HepG2 (cell line): ENCODE results near the gene TNPO3. TPM values are rescaled to one million over a fixed set of nuclear protein-coding genes. Genes with fewer than 3 reads are reported as not detected.
A peak's percentile ranks its signal among the peaks of the same experiment; 100 is the strongest.

ENCODE experiments used
- AHR ChIP-seq: IDR thresholded peaks from 2 replicates; pipeline ENCODE4 v1.6.1; 2018; ENCODE audit warnings: missing genetic modification reagents, missing compliant biosample characterization
- DZIP1 ChIP-seq: sonication (generic); formaldehyde crosslinking; IDR thresholded peaks from 2 replicates; pipeline ENCODE4 v1.5.0; 2020; ENCODE audit warnings: mild to moderate bottlenecking, missing genetic modification reagents
- EZH2 ChIP-seq: conservative IDR thresholded peaks from 2 replicates; pipeline ENCODE4 v1.6.1; 2012; ENCODE audit warnings: mild to moderate bottlenecking, low read depth, low read length, moderate library complexity
- FOSL2 ChIP-seq: sonication (generic); formaldehyde crosslinking; IDR thresholded peaks from 2 replicates; pipeline ENCODE4 v1.4.0; 2020; ENCODE audit warnings: missing genetic modification reagents
- FOXP1 ChIP-seq, 2 experiments: fragments of 450-650 bp in 1 of 2; IDR thresholded peaks; 2 replicates each; pipeline ENCODE4 v1.6.1; 2017 to 2018; ENCODE audit warnings: antibody characterized with exemption in 1 of 2
- HES4 ChIP-seq: sonication (generic); formaldehyde crosslinking; IDR thresholded peaks from 2 replicates; pipeline ENCODE4 v1.9.0; 2021; ENCODE audit warnings: mild to moderate bottlenecking, missing genetic modification reagents, borderline replicate concordance
- JDP2 ChIP-seq: sonication (generic); formaldehyde crosslinking; IDR thresholded peaks from 2 replicates; pipeline ENCODE4 v1.8.1; 2022; ENCODE audit warnings: missing genetic modification reagents, borderline replicate concordance
- POLR2G ChIP-seq: fragments of 200-400 bp; formaldehyde crosslinking; IDR thresholded peaks from 2 replicates; pipeline ENCODE4 v1.6.1; 2018; ENCODE audit warnings: mild to moderate bottlenecking, low read depth, low read length, moderate library complexity
- RFX3 ChIP-seq: IDR thresholded peaks from 2 replicates; pipeline ENCODE4 v1.6.1; 2016; ENCODE audit warnings: missing biosample characterization, missing genetic modification reagents
- RFX5 ChIP-seq: IDR thresholded peaks from 2 replicates; pipeline ENCODE4 v1.6.1; 2011; ENCODE audit warnings: low read depth, low read length, improper control_type of control experiment
- SNAI1 ChIP-seq: sonication (generic); formaldehyde crosslinking; IDR thresholded peaks from 2 replicates; pipeline ENCODE4 v1.5.0; 2020; ENCODE audit warnings: mild to moderate bottlenecking, missing genetic modification reagents, borderline replicate concordance
- YEATS2 ChIP-seq: sonication (generic); formaldehyde crosslinking; IDR thresholded peaks from 2 replicates; pipeline ENCODE4 v1.4.0; 2020; ENCODE audit warnings: missing genetic modification reagents, borderline replicate concordance
- ZBTB39 ChIP-seq: sonication (generic); formaldehyde crosslinking; IDR thresholded peaks from 2 replicates; pipeline ENCODE4 v1.5.0; 2020; ENCODE audit warnings: missing genetic modification reagents
- ZC3H13 ChIP-seq: sonication (generic); formaldehyde crosslinking; IDR thresholded peaks from 2 replicates; pipeline ENCODE4 v1.8.1; 2023; ENCODE audit warnings: mild to moderate bottlenecking, missing genetic modification reagents, moderate library complexity
- ZFP62 ChIP-seq: sonication (generic); formaldehyde crosslinking; IDR thresholded peaks from 2 replicates; pipeline ENCODE4 v1.4.0; 2020; ENCODE audit warnings: missing genetic modification reagents
- ZFP82 ChIP-seq: sonication (generic); formaldehyde crosslinking; IDR thresholded peaks from 2 replicates; pipeline ENCODE4 v1.5.1; 2020; ENCODE audit warnings: mild to moderate bottlenecking, missing genetic modification reagents, borderline replicate concordance
- ZNF572 ChIP-seq: sonication (generic); formaldehyde crosslinking; IDR thresholded peaks from 2 replicates; pipeline ENCODE4 v1.5.1; 2020; ENCODE audit warnings: mild to moderate bottlenecking, missing genetic modification reagents
- ZNF770 ChIP-seq: sonication (generic); formaldehyde crosslinking; IDR thresholded peaks from 2 replicates; pipeline ENCODE4 v1.5.0; 2020; ENCODE audit warnings: mild to moderate bottlenecking, missing genetic modification reagents
- polyA plus RNA-seq, 8 experiments: library from polyadenylated mRNA; depleted of rRNA in 3 of 8; stranded (reverse) in 7 of 8; unstranded in 1 of 8; fragments of >200 nt; fragmentation: Illumina TruSeq in 4 of 8; extraction: Trizol in 4 of 8; gene quantifications; 2 replicates each; pipeline versions ENCODE4 v1.2.1 to v1.2.3, GENCODE V29; 2011 to 2016; ENCODE audit warnings: low read depth in 4 of 8, missing spikeins in 1 of 8, mixed read lengths in 1 of 8; ENCODE audit not compliant: insufficient read depth in 1 of 8
- total RNA-seq, 5 experiments: library from RNA; depleted of rRNA; stranded (reverse); fragments of >200 nt; fragmentation: Illumina TruSeq; extraction: Trizol; gene quantifications; 2 replicates each; pipeline ENCODE4 v1.2.3, GENCODE V29; 2016; ENCODE audit warnings: low read depth in 1 of 5
- TF ChIP-seq, protein P1 (sequence below): sonication (generic); formaldehyde crosslinking; IDR thresholded peaks from 2 replicates; pipeline ENCODE4 v1.8.1; 2023; ENCODE audit warnings: mild to moderate bottlenecking, moderate library complexity, missing genetic modification reagents

The TNPO3 gene
- total and polyA plus RNA-seq, 2 of the 13 experiments (the other 11 are each of a cell fraction or from before 2014, with no cell fraction given) = 23.8 to 44.6 TPM

GRCh38 chr7:129100827-129101166 is 45.9 kb upstream of the TNPO3 start (continued):
- TF ChIP-seq FOXP1 (IDR thresholded peaks at IDR 0.05) (no peak), FOXP1 (CRISPR knock-in tag; IDR thresholded peaks at IDR 0.05) (no peak), AHR (CRISPR knock-in tag) (no peak), ZBTB39 (CRISPR knock-in tag) (no peak), ZC3H13 (no peak), POLR2G (0 out of 2 replicates have a peak, but pooled peaks have one; percentile 3), JDP2 (no peak), RFX5 (no peak), ZNF770 (no peak), RFX3 (CRISPR knock-in tag) (no peak), ZFP82 (0 out of 2 replicates have a peak, but pooled peaks have one; percentile 15), EZH2 (no peak), YEATS2 (no peak), ZFP62 (CRISPR knock-in tag) (no peak), DZIP1 (CRISPR knock-in tag) (no peak), FOSL2 (CRISPR knock-in tag) (no peak), SNAI1 (CRISPR knock-in tag) (no peak), ZNF572 (CRISPR knock-in tag) (no peak), HES4 (no peak)
- TF ChIP-seq, protein P1, sequence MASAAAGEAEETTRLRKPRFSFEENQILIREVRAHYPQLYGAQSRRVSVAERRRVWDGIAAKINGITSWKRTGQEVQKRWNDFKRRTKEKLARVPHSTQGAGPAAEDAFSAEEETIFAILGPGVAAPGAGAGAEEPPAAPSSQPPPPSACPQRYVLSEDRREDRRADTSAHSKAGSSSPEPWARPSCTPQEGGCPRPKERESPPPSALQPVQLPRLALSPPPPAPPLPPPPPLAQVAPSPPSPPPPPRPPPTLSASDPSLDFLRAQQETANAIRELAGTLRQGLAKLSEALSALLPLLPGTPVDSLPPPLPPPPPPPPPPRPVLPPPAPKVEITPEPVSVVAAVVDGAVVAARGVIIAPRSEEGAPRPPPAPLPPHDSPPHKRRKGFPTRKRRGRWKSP (CRISPR knock-in tag) = no peak
